HCT116 (cell line): ENCODE data around the gene KANK3. TPM values are rescaled to one million over a fixed set of nuclear protein-coding genes. Genes with fewer than 3 reads are reported as not detected.

ENCODE experiments used
- ATAC-seq: fragments of 200-7000 bp; cut with Tn5 transposase; 2 replicates; pipeline ENCODE4 v1.9.1; 2020; ENCODE audit warnings: mild to moderate bottlenecking, moderate library complexity
- BruUV-seq: library from RNA; stranded (reverse); fragments of 400-500 nt; replicated peaks from 2 replicates; lab custom pipeline; 2021; lab: Mats Ljungman, UMichigan
- CTCF ChIA-PET: fragments of 300-600 bp; sonication (Branson Sonifier 250); formaldehyde crosslinking; loops from one replicate; lab custom pipeline; 2021; ENCODE audit warnings: antibody characterized with exemption; lab: Charles Lee
- POLR2A ChIA-PET: fragments of 300-600, 350-600 bp; sonication (Branson Sonifier 250); formaldehyde crosslinking; loops from one replicate; lab custom pipeline; 2021; ENCODE audit warnings: antibody characterized with exemption; lab: Charles Lee
- RAD21 ChIA-PET, 2 experiments: fragments of 300-600 bp; sonication (Branson Sonifier 250); formaldehyde crosslinking; loops; one replicate each; lab custom pipeline; 2023; ENCODE audit warnings: low total read pairs in 2 of 2; ENCODE audit not compliant: uncharacterized antibody in 2 of 2, unreplicated experiment in 2 of 2, low non-redundant PET in 1 of 2; lab: Charles Lee
- DNase-seq: peaks from one replicate; pipeline ENCODE4 v3.0.0-alpha.2; 2010; ENCODE audit warnings: low read depth, low spot score
- H2AFZ ChIP-seq: fragments of 200-600 bp; shearing (Covaris generic), sonication (generic); 2 replicates; pipeline ENCODE4 v1.6.1; 2017; ENCODE audit warnings: low read depth, mixed run types, mixed read lengths, antibody characterized with exemption, low read length; ENCODE audit not compliant: poor library complexity, severe bottlenecking
- H3K27ac ChIP-seq: 2 replicates; pipeline ENCODE4 v1.5.1; 2012; ENCODE audit warnings: low read depth, low read length
- H3K27me3 ChIP-seq: fragments of 200-600 bp; sonication (generic); 2 replicates; pipeline ENCODE4 v1.6.1; 2016; ENCODE audit warnings: mixed run types, low read length, mixed read lengths; ENCODE audit not compliant: insufficient read depth
- H3K36me3 ChIP-seq, 2 experiments: fragments of 200-500 bp in 1 of 2; fragments of 200-600 bp in 1 of 2; sonication (Bioruptor generic) in 1 of 2; sonication (generic) in 1 of 2; 2 replicates each; pipeline versions ENCODE4 v1.5.1 to v1.6.1; 2014 to 2016; ENCODE audit warnings: low read length in 2 of 2, inconsistent platforms in 1 of 2, mixed read lengths in 1 of 2, mixed run types in 1 of 2; ENCODE audit not compliant: insufficient read depth in 2 of 2, control insufficient read depth in 1 of 2
- H3K4me1 ChIP-seq, 2 experiments: fragments of 200-600 bp in 1 of 2; sonication (generic) in 1 of 2; 2 replicates each; pipeline versions ENCODE4 v1.5.1 to v1.6.1; 2012 to 2017; ENCODE audit warnings: low read length in 2 of 2, inconsistent platforms in 1 of 2, mild to moderate bottlenecking in 1 of 2, mixed read lengths in 1 of 2, mixed run types in 1 of 2, moderate library complexity in 1 of 2; ENCODE audit not compliant: insufficient read depth in 2 of 2, control insufficient read depth in 1 of 2
- H3K4me2 ChIP-seq: fragments of 200-600 bp; sonication (generic); 2 replicates; pipeline ENCODE4 v1.6.1; 2017; ENCODE audit warnings: mixed run types, low read length, mixed read lengths
- H3K4me3 ChIP-seq, 2 experiments: fragments of 200-600 bp in 1 of 2; sonication (generic) in 1 of 2; replicated peaks in 1 of 2; 2 replicates each; pipeline ENCODE4 v1.5.1; 2011 to 2016; ENCODE audit warnings: low read length in 2 of 2, control low read depth in 1 of 2, low read depth in 1 of 2, mild to moderate bottlenecking in 1 of 2, mixed read lengths in 1 of 2, mixed run types in 1 of 2
- H3K79me2 ChIP-seq: fragments of 200-600 bp; sonication (generic); 2 replicates; pipeline ENCODE4 v1.6.1; 2017; ENCODE audit warnings: mild to moderate bottlenecking, mixed run types, low read length, moderate library complexity, mixed read lengths; ENCODE audit not compliant: insufficient read depth
- H3K9ac ChIP-seq: fragments of 200-600 bp; sonication (generic); 2 replicates; pipeline ENCODE4 v1.6.1; 2016; ENCODE audit warnings: low read length, mixed read lengths
- H3K9me2 ChIP-seq: fragments of 200-600 bp; sonication (generic), shearing (Covaris generic); 2 replicates; pipeline ENCODE4 v1.6.1; 2017; ENCODE audit warnings: mixed run types, mild to moderate bottlenecking, moderate library complexity; ENCODE audit not compliant: insufficient read depth
- H3K9me3 ChIP-seq, 2 experiments: fragments of 200-500 bp in 1 of 2; fragments of 200-600 bp in 1 of 2; sonication (Bioruptor generic) in 1 of 2; sonication (generic) in 1 of 2; 2 replicates each; pipeline ENCODE4 v1.6.1; 2014 to 2017; ENCODE audit warnings: low read length in 2 of 2, mixed read lengths in 2 of 2, inconsistent platforms in 1 of 2, low read depth in 1 of 2, mild to moderate bottlenecking in 1 of 2, mixed run types in 1 of 2, moderate library complexity in 1 of 2; ENCODE audit not compliant: control insufficient read depth in 1 of 2, insufficient read depth in 1 of 2
- H4K20me1 ChIP-seq: fragments of 200-600 bp; sonication (generic), shearing (Covaris generic); 2 replicates; pipeline ENCODE4 v1.6.1; 2017; ENCODE audit warnings: mixed run types, mild to moderate bottlenecking, moderate library complexity; ENCODE audit not compliant: insufficient read depth
- EGR1 ChIP-seq: IDR thresholded peaks from 2 replicates; pipeline ENCODE4 v1.6.1; 2012; ENCODE audit warnings: low read depth
- ELF1 ChIP-seq: IDR thresholded peaks from 2 replicates; pipeline ENCODE4 v1.6.1; 2012; ENCODE audit warnings: low read depth, borderline replicate concordance
- EZH2 ChIP-seq: fragments of 200-600 bp; sonication (generic); IDR thresholded peaks from 2 replicates; pipeline ENCODE4 v1.6.1; 2017; ENCODE audit warnings: antibody characterized with exemption, mixed run types
- EZH2phosphoT487 ChIP-seq: fragments of 200-600 bp; IDR thresholded peaks from 2 replicates; pipeline ENCODE4 v1.6.1; 2018; ENCODE audit warnings: antibody characterized with exemption, borderline replicate concordance
- FOSL1 ChIP-seq: IDR thresholded peaks from 2 replicates; pipeline ENCODE4 v1.6.1; 2012; ENCODE audit warnings: low read depth
- POLR2A ChIP-seq: IDR thresholded peaks from 2 replicates; pipeline ENCODE4 v1.7.0; 2011; ENCODE audit warnings: borderline replicate concordance; ENCODE audit not compliant: insufficient read depth, insufficient read length; ENCODE audit errors: extremely low read depth
- RAD21 ChIP-seq: IDR thresholded peaks from 2 replicates; pipeline ENCODE4 v1.6.1; 2012; ENCODE audit warnings: low read depth, mild to moderate bottlenecking
- SP1 ChIP-seq: IDR thresholded peaks from 2 replicates; pipeline ENCODE4 v1.6.1; 2012; ENCODE audit warnings: low read depth
- SRF ChIP-seq: IDR thresholded peaks from 2 replicates; pipeline ENCODE4 v1.6.1; 2012; ENCODE audit warnings: low read depth
- TCF7L2 ChIP-seq: IDR thresholded peaks from 2 replicates; pipeline ENCODE4 v1.7.0; 2011; ENCODE audit warnings: borderline replicate concordance, inconsistent platforms; ENCODE audit not compliant: insufficient read depth, insufficient read length; ENCODE audit errors: extremely low read depth
- YY1 ChIP-seq: IDR thresholded peaks from 2 replicates; pipeline ENCODE4 v1.6.1; 2011; ENCODE audit warnings: low read length, low read depth, moderate library complexity, mild to moderate bottlenecking; ENCODE audit not compliant: insufficient replicate concordance; ENCODE audit errors: extremely low read depth
- ZFX ChIP-seq: fragments of 450-650 bp; IDR thresholded peaks from 2 replicates; pipeline ENCODE4 v1.6.1; 2017
- intact Hi-C: fragments of 100-400 bp; cut with micrococcal nuclease; formaldehyde crosslinking; loops from 2 replicates; pipeline ENCODE4 v1.10.0; 2022
- total RNA-seq: library from RNA; stranded (reverse); gene quantifications from one replicate; pipeline ENCODE4 v1.2.1, GENCODE V29; 2021; ENCODE audit not compliant: unreplicated experiment
- TF ChIP-seq, protein P1 (sequence below), 3 experiments: fragments of 200-600 bp in 1 of 3; sonication (generic) in 1 of 3; IDR thresholded peaks in 2 of 3; conservative IDR thresholded peaks in 1 of 3; 2 replicates each; pipeline ENCODE4 v1.5.1; 2012 to 2017; ENCODE audit warnings: low read depth in 2 of 3, low read length in 2 of 3, antibody characterized with exemption in 1 of 3, borderline replicate concordance in 1 of 3, control low read depth in 1 of 3, mild to moderate bottlenecking in 1 of 3, mixed read lengths in 1 of 3, mixed run types in 1 of 3, moderate library complexity in 1 of 3; ENCODE audit not compliant: insufficient read depth in 1 of 3
- TF ChIP-seq, protein P2 (sequence below): IDR thresholded peaks from 2 replicates; pipeline ENCODE4 v1.6.1; 2012
- TF ChIP-seq, protein P3 (sequence below): IDR thresholded peaks from 2 replicates; pipeline ENCODE4 v1.6.1; 2011; ENCODE audit warnings: mild to moderate bottlenecking, low read length, moderate library complexity; ENCODE audit not compliant: insufficient replicate concordance; ENCODE audit errors: extremely low read depth
- TF ChIP-seq, protein P4 (sequence below): IDR thresholded peaks from 2 replicates; pipeline ENCODE4 v1.6.1; 2012

KANK3 gene
- total RNA-seq, 1 experiment from 2014 or later = 21.7 TPM

DNA sequence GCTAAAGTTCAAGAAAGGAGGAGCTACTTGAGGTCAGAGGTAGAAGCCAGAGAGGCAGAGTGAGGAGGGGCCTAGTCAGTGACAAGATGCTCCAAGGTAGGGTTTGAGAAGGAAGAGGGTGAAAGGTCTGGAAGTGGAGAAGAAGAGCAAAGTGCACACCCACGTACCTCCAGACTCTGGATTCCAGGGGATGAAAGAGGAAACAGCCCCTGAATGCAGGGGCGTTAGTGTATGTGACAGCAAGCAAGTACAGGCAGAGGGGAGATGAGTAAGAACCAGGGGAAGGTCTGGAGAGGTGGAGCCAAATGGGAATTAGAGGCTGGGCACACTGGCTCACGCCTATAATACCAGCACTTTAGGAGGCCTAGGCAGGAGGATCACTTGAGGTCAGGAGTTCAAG lies 13.1 kb downstream of the KANK3 start:
- no peak overlapping the region for H3K4me2 ChIP-seq
- ChIA-PET CTCF (no interaction called here), POLR2A (no interaction called here), RAD21 (no interaction called here)
- H3K9me3 ChIP-seq = no peaks in the 10 kb centered on the region
- ATAC-seq = no peak
- H3K27ac ChIP-seq = no peak overlapping the region
- H3K36me3 ChIP-seq = no peaks in the 10 kb centered on the region
- H3K9me2 ChIP-seq = no peaks in the 10 kb centered on the region
- BruUV-seq = no TSS peak
- H3K27me3 ChIP-seq = no peaks in the 10 kb centered on the region
- H3K4me3 ChIP-seq = no peak overlapping the region
- H2AFZ ChIP-seq = no peak overlapping the region
- no peak for DNase-seq
- peaks cover 15% of the 10 kb centered on the region for H3K79me2 ChIP-seq
- intact Hi-C loops = loop anchor here (10.0 kb wide), 1 partner anchor 175 kb away; no protein-coding TSS in a partner anchor
- H3K4me1 ChIP-seq = peaks cover 4 to 6% of the 10 kb centered on the region in 2 experiments; a peak in 3 of 4 replicates
- TF ChIP-seq EZH2 (no peak), TCF7L2 (no peak), ZFX (no peak), SP1 (no peak), POLR2A (no peak), EGR1 (no peak), ELF1 (no peak), YY1 (no peak), EZH2phosphoT487 (no peak), FOSL1 (no peak), SRF (no peak), RAD21 (no peak)
- TF ChIP-seq, protein P1, sequence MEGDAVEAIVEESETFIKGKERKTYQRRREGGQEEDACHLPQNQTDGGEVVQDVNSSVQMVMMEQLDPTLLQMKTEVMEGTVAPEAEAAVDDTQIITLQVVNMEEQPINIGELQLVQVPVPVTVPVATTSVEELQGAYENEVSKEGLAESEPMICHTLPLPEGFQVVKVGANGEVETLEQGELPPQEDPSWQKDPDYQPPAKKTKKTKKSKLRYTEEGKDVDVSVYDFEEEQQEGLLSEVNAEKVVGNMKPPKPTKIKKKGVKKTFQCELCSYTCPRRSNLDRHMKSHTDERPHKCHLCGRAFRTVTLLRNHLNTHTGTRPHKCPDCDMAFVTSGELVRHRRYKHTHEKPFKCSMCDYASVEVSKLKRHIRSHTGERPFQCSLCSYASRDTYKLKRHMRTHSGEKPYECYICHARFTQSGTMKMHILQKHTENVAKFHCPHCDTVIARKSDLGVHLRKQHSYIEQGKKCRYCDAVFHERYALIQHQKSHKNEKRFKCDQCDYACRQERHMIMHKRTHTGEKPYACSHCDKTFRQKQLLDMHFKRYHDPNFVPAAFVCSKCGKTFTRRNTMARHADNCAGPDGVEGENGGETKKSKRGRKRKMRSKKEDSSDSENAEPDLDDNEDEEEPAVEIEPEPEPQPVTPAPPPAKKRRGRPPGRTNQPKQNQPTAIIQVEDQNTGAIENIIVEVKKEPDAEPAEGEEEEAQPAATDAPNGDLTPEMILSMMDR (IDR thresholded peaks at IDR 0.05 in 2 of 3, conservative IDR thresholded peaks at IDR 0.05 in 1 of 3; ENCODE audit: borderline replicate concordance in 1 of 3, insufficient read depth in 1 of 3, low read depth in 2 of 3, low read length in 2 of 3) = no peak
- TF ChIP-seq, protein P2, sequence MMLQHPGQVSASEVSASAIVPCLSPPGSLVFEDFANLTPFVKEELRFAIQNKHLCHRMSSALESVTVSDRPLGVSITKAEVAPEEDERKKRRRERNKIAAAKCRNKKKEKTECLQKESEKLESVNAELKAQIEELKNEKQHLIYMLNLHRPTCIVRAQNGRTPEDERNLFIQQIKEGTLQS = no peak
- TF ChIP-seq, protein P3, sequence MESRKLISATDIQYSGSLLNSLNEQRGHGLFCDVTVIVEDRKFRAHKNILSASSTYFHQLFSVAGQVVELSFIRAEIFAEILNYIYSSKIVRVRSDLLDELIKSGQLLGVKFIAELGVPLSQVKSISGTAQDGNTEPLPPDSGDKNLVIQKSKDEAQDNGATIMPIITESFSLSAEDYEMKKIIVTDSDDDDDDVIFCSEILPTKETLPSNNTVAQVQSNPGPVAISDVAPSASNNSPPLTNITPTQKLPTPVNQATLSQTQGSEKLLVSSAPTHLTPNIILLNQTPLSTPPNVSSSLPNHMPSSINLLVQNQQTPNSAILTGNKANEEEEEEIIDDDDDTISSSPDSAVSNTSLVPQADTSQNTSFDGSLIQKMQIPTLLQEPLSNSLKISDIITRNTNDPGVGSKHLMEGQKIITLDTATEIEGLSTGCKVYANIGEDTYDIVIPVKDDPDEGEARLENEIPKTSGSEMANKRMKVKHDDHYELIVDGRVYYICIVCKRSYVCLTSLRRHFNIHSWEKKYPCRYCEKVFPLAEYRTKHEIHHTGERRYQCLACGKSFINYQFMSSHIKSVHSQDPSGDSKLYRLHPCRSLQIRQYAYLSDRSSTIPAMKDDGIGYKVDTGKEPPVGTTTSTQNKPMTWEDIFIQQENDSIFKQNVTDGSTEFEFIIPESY = no peak
- TF ChIP-seq, protein P4, sequence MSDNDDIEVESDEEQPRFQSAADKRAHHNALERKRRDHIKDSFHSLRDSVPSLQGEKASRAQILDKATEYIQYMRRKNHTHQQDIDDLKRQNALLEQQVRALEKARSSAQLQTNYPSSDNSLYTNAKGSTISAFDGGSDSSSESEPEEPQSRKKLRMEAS = no peak
- no peaks in the 10 kb centered on the region for H4K20me1 ChIP-seq
- no peak overlapping the region for H3K9ac ChIP-seq
